Thyroid gland (tissue), 4 donors: ENCODE results near the gene CCDC106.

ENCODE experiments used
- POLR2A ChIP-seq, 2 donors: fragments of 450-650 bp; IDR thresholded peaks; one replicate each; pipeline ENCODE4 v1.6.1; 2017; ENCODE audit warnings: antibody characterized with exemption in 2 of 2, mild to moderate bottlenecking in 2 of 2, moderate library complexity in 1 of 2
- TF ChIP-seq, protein P1 (sequence below), 6 experiments: fragments of 200-600 bp in 3 of 6; fragments of 450-650 bp in 3 of 6; sonication (generic) in 3 of 6; IDR thresholded peaks; one replicate each; pipeline ENCODE4 v1.5.1; 2016 to 2019; ENCODE audit warnings: antibody characterized with exemption in 6 of 6, mild to moderate bottlenecking in 2 of 6, inconsistent platforms in 1 of 6, moderate library complexity in 1 of 6

DNA sequence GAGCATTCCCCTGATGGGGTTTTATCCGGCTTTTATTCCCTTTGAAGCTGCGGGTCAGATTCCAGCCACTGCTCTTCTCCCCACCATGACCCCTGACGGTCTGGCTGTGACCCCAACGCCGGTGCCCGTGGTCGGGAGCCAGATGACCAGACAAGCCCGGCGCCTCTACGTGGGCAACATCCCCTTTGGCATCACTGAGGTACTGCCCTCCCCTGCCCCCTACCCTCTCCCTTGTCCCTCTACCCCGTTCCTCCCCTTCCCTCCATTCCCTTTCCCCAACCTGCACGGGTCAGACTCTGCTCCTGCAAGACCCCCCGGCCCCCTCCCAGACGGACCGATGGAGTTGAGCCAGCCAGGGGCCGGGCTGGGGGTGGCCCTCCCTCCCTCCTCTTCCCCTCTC, 13.0 kb downstream of the CCDC106 start:
- TF ChIP-seq, protein P1, sequence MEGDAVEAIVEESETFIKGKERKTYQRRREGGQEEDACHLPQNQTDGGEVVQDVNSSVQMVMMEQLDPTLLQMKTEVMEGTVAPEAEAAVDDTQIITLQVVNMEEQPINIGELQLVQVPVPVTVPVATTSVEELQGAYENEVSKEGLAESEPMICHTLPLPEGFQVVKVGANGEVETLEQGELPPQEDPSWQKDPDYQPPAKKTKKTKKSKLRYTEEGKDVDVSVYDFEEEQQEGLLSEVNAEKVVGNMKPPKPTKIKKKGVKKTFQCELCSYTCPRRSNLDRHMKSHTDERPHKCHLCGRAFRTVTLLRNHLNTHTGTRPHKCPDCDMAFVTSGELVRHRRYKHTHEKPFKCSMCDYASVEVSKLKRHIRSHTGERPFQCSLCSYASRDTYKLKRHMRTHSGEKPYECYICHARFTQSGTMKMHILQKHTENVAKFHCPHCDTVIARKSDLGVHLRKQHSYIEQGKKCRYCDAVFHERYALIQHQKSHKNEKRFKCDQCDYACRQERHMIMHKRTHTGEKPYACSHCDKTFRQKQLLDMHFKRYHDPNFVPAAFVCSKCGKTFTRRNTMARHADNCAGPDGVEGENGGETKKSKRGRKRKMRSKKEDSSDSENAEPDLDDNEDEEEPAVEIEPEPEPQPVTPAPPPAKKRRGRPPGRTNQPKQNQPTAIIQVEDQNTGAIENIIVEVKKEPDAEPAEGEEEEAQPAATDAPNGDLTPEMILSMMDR (IDR thresholded peaks at IDR 0.05): no peak
- no peak for TF ChIP-seq POLR2A (IDR thresholded peaks at IDR 0.05)
